ENCODE data around the gene CD80.

Gene CD80

GRCh38 chr3:119594066-119594465 lies 34.7 kb upstream of the CD80 start:
- no peaks in the 10 kb centered on the region for H3K27me3 ChIP-seq (ENCODE audit: low read depth, low read length)
- H3K9ac ChIP-seq (ENCODE audit: low read length), result no peak overlapping the region
- H3K9me3 ChIP-seq (ENCODE audit: insufficient read depth, low read length), result no peaks in the 10 kb centered on the region
- no peak overlapping the region for H3K4me2 ChIP-seq (ENCODE audit: low read length)
- TF ChIP-seq CTCF (IDR thresholded peaks at IDR 0.05; ENCODE audit: low read depth, low read length), result no peak
- no peak for TF ChIP-seq EZH2phosphoT487 (IDR thresholded peaks at IDR 0.05; ENCODE audit: low read depth)
- no peaks in the 10 kb centered on the region for H3K79me2 ChIP-seq (ENCODE audit: low read length)
- no peak overlapping the region for H2AFZ ChIP-seq (ENCODE audit: low read depth, low read length)
- no peak overlapping the region for H3K27ac ChIP-seq (ENCODE audit: low read length)
- peaks cover 57% of the 10 kb centered on the region for H3K4me1 ChIP-seq (ENCODE audit: low read length)
- H3K4me3 ChIP-seq (ENCODE audit: low read length), result no peak overlapping the region
- peaks cover 24% of the 10 kb centered on the region for H3K36me3 ChIP-seq (replicated peaks; ENCODE audit: low read depth, low read length)
- no peaks in the 10 kb centered on the region for H4K20me1 ChIP-seq (ENCODE audit: insufficient read depth, low read length)

DNA sequence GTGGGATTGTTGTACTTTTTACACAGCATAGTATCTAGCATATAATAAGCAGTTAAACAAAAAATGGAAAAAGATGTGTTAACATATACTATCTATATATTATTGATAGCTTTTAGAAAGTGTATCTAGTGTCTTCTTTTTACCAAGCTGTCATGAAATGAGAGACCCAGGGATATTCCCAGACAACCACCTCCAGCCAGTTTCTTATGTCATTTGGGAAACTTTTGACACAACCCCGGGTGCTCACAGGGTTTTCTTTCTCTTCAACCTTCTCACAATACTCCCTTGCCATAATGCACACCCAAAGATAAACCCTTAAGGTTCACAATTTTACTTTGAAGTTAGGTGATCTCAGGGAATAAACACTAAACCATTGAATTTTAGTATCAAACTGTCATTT lies 33.4 kb upstream of the CD80 start:
- Histone ChIP-seq H3K4me1 (ENCODE audit: low read length) (peaks cover 57% of the 10 kb centered on the region), H3K27me3 (ENCODE audit: low read depth, low read length) (no peaks in the 10 kb centered on the region), H3K36me3 (replicated peaks; ENCODE audit: low read depth, low read length) (peaks cover 35% of the 10 kb centered on the region), H2AFZ (ENCODE audit: low read depth, low read length) (no peak overlapping the region), H3K79me2 (ENCODE audit: low read length) (no peaks in the 10 kb centered on the region), H3K4me2 (ENCODE audit: low read length) (peak overlapping the region; percentile 12; the same call in 1 of the 2 replicates), H3K9ac (ENCODE audit: low read length) (no peak overlapping the region), H3K9me3 (ENCODE audit: insufficient read depth, low read length) (no peaks in the 10 kb centered on the region), H4K20me1 (ENCODE audit: insufficient read depth, low read length) (no peaks in the 10 kb centered on the region), H3K27ac (ENCODE audit: low read length) (0 out of 2 replicates have a peak overlapping the region, but pooled peaks have one; percentile 14), H3K4me3 (ENCODE audit: low read length) (no peak overlapping the region)
- TF ChIP-seq EZH2phosphoT487 (IDR thresholded peaks at IDR 0.05; ENCODE audit: low read depth) (no peak), CTCF (IDR thresholded peaks at IDR 0.05; ENCODE audit: low read depth, low read length) (no peak)

GRCh38 chr3:119590706-119591105 lies 31.3 kb upstream of the CD80 start:
- Histone ChIP-seq H2AFZ (ENCODE audit: low read depth, low read length) (no peak overlapping the region), H3K9me3 (ENCODE audit: insufficient read depth, low read length) (no peaks in the 10 kb centered on the region), H3K9ac (ENCODE audit: low read length) (no peak overlapping the region), H3K4me1 (ENCODE audit: low read length) (peaks cover 40% of the 10 kb centered on the region), H3K79me2 (ENCODE audit: low read length) (no peaks in the 10 kb centered on the region), H3K36me3 (replicated peaks; ENCODE audit: low read depth, low read length) (peaks cover 54% of the 10 kb centered on the region), H3K4me3 (ENCODE audit: low read length) (no peak overlapping the region), H3K4me2 (ENCODE audit: low read length) (no peak overlapping the region), H3K27me3 (ENCODE audit: low read depth, low read length) (no peaks in the 10 kb centered on the region), H3K27ac (ENCODE audit: low read length) (no peak overlapping the region), H4K20me1 (ENCODE audit: insufficient read depth, low read length) (no peaks in the 10 kb centered on the region)
- TF ChIP-seq EZH2phosphoT487 (IDR thresholded peaks at IDR 0.05; ENCODE audit: low read depth) (no peak), CTCF (IDR thresholded peaks at IDR 0.05; ENCODE audit: low read depth, low read length) (no peak)

- Histone ChIP-seq H3K4me1 (ENCODE audit: low read length) (peaks cover 35% of the 10 kb centered on the region), H4K20me1 (ENCODE audit: insufficient read depth, low read length) (no peaks in the 10 kb centered on the region), H3K27me3 (ENCODE audit: low read depth, low read length) (no peaks in the 10 kb centered on the region), H2AFZ (ENCODE audit: low read depth, low read length) (no peak overlapping the region), H3K36me3 (replicated peaks; ENCODE audit: low read depth, low read length) (peaks cover 62% of the 10 kb centered on the region), H3K9ac (ENCODE audit: low read length) (no peak overlapping the region), H3K27ac (ENCODE audit: low read length) (no peak overlapping the region), H3K9me3 (ENCODE audit: insufficient read depth, low read length) (no peaks in the 10 kb centered on the region), H3K4me3 (ENCODE audit: low read length) (no peak overlapping the region), H3K79me2 (ENCODE audit: low read length) (no peaks in the 10 kb centered on the region), H3K4me2 (ENCODE audit: low read length) (no peak overlapping the region)
- TF ChIP-seq EZH2phosphoT487 (IDR thresholded peaks at IDR 0.05; ENCODE audit: low read depth) (no peak), CTCF (IDR thresholded peaks at IDR 0.05; ENCODE audit: low read depth, low read length) (no peak)
These were observed 29.8 kb upstream of the CD80 start for GRCh38 chr3:119589102-119589773.

Data from OCI-LY3 (cell line).